HG02610 (cell line): ENCODE measurements around the gene OGFOD2.

Source experiments
- ATAC-seq: cut with Tn5 transposase; IDR thresholded peaks from one replicate; pipeline ENCODE4 v1.9.1; 2021; ENCODE audit warnings: mild to moderate bottlenecking, moderate library complexity; ENCODE audit not compliant: unreplicated experiment

OGFOD2 gene

DNA sequence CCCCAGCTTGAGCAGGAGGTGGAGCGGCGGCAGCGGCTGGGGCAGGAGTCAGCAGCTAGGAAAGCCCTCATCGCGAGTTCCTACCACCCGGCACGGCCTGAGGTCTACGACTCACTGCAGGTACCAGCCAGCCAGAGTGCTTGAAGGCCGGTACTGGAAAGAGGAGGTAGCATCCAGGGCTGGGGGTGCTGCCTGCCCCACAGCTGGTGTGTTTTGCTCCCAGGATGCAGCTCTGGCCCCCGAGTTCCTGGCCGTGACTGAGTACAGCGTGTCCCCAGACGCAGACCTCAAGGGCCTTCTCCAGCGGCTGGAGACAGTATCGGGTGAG is 1.6 kb downstream of the OGFOD2 start:
- no peak for ATAC-seq

DNA sequence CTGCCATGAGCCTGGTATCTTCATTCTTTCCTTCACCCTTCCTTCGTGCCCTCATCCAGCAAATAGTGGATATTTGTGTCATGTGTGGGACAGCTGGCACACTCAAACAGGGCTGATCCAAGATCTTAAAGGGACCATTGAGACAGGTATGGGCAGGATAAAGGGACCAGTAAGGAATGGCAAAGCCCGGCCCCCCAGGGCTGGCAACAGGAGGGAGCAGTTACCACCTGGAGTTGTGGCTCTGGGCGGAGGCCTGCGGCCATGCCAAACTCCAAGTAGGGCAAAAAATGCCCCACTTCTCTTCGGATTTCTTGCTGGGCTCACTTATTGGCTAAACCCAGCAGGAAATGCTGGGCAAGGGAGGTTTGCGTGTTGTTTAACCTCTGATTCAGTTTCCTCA is 2.1 kb downstream of the OGFOD2 start:
- ATAC-seq: no peak

DNA sequence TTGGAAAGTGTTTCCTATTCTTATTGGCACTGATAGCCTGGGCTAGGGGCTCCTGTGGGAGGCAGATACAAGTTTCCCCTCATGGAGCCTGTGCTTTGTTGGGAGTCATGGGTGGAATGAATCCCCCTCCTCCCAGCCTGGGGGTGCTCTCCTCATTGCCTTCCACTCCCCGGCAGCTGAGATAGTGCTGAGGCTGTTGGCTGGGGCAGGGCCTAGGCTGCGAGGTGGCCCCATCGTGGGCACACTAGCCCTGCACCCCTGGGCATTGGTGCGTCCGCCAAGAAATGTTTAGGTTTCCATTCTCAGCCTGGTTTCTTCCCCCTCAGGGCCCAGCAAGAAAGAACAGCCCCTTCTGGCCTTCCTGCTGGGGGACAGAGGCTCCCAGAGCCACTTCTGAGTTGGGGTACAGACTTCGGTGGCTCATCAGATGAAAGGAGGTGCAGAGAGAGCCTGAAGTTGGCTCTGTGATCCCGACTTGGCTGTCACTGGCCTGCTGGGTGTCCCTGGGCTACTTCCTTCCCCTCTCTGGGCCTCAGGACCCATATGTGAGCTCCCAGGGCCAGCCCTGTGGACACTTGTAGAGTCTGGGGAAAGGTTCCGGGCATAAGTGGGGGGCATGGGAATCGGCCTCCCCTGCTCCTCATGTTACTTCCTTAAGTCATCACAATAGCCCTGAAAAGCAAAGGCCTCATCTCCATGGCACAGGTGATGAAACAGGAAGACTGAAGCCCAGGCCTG is 2.8 kb downstream of the OGFOD2 start:
- no peak for ATAC-seq

DNA sequence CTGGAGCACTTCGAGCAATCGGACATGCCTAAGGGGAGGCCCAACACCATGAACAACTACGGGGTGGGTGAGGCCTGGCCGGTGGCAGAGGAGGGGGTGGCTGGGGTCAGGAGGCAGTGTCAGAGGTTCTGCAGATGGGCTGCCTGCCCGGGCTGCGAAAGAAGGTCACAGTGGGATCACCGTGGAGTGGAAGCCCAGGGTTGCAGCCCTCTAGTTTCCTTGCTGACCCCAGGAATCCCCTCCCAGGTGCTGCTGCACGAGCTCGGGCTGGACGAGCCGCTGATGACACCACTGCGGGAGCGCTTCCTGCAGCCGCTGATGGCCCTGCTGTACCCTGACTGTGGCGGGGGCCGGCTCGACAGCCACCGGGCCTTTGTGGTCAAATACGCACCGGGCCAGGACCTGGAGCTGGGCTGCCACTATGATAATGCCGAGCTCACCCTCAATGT is 3.5 kb downstream of the OGFOD2 start:
- ATAC-seq: no peak

DNA sequence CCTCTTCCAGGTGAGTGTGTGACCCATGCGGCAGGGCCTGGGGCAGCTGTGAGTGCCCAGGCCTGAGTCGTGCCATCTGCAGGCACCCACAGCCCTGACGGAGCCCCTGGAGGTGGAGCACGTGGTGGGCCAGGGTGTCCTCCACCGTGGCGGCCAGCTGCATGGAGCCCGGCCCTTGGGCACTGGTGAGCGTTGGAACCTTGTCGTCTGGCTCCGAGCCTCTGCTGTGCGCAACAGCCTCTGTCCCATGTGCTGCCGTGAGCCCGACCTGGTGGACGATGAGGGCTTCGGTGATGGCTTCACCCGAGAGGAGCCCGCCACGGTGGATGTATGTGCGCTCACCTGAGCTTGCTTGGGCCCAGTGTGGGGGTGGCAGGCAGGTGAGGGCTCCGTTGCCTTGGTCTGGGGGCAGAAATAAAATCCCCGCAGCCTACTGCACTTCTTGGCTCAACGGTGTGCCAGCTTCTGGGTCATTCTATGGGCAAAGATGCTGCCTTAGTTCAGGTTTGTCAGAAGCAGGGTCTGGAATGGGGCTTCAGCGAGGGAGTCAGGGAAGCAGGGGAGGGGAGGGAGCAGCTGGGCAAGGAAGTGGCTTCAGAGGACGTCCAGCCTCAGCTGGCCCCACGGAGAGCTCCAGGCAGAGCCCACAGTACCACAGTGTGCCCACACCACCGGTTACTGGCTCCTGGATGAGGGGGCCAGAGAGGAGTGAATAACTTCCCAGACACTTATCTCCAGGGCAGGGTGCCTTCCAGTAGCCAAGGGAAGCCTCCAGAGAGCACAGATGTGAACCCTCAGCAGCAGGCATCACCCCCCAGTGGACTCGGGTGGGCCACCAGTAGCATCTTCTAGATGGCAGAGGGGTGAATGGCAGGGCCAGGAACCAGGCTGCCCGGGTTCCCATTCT is 4.2 kb downstream of the OGFOD2 start:
- ATAC-seq: no peak

DNA sequence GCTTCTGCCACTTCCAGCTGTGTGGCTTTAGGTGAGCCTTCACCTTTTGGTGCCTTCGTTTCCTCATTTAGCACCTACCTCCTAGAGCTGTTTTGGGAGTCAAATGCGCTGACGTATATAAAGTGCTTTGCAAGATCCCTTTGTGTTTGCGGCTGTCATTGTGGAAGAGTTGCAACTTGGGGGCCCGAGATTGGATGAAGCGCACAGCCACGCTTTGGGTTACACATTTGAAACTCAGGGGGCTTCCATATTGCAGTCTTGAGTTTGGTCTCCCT is 4.8 kb downstream of the OGFOD2 start:
- no peak for ATAC-seq

DNA sequence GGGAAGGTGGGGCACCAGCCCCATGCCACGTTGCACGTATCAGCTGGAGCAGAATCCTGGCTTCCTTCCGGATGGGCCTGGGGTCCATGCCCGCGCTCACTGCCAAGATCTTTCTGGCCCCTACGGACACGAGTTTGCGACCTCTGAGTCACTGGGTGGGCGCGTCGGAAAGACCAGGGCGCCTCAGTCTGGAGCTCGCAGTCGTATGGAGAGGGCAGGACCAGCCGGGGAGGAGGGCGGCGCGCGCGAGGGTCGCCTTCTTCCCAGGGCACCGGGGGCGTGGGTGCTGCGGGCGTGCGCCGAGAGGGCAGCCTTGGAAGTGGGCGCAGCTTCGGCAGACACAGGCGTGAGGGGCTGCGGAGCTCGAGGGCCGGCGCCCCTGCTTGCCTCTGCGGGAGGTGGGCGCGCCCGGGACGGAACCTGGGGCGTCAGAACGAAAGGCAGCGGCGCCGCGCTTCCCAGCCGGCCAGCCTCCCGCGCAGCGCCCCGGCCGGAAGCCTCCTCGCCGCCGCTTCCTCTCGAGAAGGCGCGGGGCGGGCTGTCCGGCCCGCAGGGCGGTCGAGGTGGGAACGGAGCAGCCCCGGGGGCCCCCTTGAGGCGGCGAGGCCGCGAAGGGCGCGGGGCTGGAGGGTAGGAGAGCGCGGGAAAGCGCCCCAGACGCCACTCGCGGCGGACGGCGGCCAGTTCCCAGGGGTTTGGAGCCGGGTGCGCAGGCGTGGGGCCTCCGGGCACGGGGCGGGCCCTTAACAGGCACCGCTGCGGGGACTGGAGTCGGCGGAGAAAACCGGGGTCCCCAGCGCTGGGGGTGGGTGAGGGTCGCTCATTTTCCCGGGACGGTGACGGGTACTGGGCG is 5.4 kb downstream of the OGFOD2 start, which contains the start of gene ARL6IP4:
Gene ARL6IP4, plus strand, starts transcription at position 499 of the 853 bp plus-strand sequence. CDS start 459 bp downstream, outside the sequence.
- ATAC-seq: peak; percentile 54

DNA sequence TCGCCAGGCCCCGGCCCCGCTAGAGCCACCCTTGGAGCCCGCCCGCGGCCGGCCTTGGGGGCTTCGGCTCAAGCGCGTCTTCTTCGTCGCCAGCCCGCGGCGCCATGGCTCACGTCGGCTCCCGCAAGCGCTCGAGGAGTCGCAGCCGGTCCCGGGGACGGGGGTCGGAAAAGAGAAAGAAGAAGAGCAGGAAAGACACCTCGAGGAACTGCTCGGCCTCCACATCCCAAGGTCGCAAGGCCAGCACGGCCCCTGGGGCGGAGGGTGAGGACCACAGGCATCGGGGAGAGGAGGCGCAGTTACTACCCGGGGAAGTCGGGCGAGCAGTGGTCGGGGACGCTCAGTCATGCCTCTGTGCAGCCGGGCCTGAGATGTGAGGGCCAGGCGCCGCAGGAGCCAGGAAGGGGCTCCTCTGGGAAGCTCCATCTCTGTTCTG is 6.0 kb downstream of the OGFOD2 start:
- peak; percentile 8 for ATAC-seq

DNA sequence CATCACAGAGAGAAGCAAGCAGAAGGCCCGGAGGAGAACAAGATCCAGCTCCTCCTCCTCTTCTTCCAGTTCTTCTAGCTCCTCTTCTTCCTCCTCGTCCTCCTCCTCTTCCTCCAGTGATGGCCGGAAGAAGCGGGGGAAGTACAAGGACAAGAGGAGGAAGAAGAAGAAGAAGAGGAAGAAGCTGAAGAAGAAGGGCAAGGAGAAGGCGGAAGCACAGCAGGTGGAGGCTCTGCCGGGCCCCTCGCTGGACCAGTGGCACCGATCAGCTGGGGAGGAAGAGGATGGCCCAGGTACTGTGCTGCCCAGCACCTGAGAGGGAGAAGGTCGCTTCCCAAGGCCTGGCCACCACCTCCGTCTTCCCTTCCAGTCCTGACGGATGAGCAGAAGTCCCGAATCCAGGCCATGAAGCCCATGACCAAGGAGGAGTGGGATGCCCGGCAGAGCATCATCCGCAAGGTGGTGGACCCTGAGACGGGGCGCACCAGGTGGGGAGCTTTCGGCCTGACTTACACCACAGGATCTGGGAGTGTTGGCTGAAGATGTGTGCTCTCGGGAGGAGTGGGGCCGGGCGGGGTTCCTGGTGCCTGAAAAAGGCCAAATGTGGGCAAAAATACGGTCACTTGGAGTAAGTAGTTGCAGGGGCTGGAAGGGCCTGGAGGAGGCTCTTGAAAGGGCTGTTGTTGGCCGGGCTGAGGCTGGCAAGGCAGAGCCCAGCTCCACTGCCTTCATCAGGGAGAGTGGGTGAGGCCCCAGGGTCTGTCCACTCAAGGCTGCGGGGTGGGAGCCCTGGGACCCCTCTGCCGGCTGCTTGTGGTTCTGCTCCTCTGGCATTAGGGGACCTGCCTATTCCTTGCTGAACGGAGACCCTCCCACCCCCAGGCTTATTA is 6.8 kb downstream of the OGFOD2 start:
- ATAC-seq: no peak

DNA sequence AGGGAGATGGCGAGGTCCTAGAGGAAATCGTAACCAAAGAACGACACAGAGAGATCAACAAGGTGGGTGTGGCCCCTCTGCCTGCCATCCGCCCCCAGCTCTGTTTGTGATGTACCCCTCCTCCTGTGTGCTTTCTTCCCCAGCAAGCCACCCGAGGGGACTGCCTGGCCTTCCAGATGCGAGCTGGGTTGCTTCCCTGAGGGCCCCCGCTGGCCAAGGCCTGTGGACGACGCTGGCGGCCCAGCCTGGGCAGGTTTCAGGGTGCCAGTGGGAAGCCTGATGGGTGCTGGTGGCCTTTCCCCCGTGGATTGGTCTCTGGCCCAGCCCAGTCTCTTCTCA is 7.4 kb downstream of the OGFOD2 start:
- no peak for ATAC-seq

DNA sequence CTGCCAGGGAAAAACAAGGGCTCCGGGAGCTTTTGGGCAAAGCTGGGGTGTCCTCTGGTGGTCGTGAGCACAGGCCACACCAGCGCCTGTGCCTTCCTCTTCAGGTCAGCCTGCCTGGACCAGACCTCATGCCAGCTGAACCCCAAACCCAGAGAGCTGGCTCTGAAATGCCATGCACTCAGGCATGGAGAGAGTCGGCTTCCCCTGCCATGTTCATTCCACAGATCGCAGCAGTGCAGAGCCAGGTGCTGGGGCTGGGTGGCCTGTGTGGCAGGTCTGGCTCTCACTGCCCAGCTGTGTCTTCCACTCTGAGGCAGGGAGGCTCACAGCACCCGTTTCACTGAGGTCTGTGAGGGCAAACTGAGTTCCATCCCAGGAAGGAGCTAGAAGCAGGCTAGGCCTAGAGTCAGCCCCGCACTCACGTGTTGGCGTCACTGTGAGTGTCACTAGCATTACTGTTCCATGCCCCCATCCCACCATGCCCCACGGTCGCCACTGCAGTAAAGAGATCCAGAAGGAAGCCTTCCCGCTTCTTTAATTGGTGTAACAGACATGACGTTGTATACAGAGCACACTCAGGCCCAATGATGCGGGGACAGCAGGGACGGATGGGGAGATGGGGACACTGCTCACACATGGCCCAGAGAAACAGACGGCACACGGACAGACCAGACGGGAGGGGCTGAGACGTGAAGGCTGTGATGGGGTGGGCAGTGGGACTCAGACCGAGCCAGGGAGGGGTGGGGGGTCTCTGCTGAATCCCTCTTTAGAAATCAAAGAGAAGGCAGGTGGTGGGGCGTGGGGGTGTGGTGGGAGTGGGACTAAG is 8.1 kb downstream of the OGFOD2 start:
- ATAC-seq: no peak

DNA sequence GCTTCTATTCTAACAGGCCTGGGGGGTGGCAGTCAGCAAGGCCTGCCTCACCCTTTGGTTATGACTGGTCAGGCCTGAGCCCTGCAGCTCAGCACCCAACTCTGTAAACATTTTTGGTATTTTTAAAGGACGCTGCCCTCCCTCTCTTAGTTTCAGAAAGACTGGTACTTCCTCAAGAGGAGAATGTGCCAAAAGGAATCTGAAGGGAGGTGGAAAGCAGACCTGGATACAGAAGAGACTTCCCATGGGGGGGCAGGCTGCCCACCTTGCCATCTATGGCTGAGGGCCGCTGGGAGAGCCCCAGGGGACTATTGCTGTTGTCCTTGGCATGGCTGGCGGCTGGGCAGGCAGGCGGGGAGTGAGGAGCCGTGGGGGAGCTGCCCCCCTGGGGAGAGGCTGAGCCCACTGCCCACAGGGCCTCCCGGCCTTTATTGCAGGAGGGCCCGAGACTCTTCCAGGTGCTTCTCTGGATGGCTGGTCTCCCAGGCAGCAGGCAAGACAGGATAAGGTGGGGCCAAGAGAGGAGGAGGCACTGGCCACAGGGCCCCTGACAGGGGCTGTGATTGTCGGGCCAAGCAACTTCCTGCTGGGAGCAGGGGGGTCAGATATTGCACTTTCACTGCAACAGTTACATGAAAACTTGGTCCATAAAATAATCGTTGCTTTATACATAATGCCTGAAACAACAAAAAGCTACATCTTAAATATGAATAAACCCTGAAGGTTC is 8.9 kb downstream of the OGFOD2 start:
- no peak for ATAC-seq

DNA sequence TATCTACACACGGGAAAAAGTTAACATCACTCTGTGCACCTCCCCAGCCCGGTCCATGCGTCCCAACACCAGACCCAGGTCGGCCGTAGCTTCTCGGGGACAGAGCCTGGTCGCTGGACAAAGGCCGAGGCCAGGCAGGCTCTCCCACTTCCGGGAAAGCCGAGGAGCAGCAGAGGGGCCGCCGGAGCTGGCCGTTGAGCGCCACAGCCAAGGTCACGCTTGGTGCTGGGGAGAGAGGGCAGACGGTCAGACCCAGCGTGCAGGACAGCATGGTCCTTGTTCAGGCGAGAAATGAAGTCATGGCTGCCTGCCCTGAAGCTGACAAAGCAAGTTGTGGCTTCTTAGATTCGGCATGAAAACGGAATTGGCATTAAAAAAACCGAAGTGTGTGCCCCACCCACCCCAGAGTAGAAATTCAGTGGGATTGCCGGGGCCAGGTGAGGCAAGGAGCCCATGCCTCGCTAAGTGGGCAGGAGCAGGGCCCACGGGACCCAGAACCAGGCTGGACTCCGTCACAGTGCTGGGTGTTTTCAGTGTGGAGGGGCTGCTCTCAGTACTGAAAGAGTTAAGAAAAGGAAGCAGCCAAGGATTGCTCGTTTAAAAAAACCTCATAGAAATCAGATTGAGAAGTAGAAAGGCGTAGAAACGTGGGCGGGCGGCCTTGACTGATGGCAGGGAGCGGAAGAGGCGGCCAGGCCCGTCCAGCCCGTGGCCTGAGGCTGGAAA is 9.7 kb downstream of the OGFOD2 start:
- no peak for ATAC-seq

DNA sequence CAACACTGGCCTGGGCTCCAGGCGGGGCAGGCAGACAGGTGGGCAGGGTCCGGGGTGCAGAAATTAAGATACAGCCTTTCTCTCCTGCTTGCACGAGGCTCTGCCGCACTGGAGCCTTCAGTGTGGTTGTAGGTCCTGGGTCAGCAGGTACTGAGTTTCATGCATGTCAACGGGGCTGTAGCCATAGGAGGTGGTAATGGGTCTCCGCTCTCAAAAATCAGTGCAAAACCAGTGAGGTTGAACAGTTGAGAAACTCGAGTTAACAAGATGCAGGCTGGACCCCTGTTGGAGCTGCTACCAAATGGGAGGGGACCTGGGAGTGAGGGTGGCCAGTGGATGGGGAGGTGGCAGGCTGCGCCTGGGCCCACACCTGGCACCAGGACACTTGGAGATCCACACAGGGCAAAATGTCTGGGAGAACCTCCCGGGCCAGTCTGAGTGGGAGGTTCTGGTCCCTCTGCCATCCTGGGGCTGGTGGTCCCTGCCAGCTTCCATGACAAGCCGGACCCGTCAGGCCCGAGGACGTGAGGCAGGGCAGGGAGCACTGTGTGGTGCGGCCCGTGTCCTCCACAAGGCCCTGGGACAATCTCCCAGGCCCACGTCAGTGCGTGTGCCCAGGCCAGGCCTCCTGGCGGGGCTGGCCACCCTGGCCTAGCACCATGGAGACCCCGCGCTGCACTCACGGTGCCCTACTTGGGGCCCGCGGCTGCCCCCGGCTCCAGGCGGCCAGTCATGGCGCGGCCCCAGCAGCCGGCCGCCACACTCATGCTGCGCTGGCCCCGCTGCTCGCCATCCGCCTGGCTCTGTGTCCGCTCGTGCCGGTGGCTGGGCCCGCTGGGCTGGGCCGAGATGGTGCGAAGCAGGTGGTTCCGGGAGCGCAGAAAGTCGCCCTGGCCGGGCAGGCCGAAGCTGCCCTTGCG is 10.6 kb downstream of the OGFOD2 start:
- no peak for ATAC-seq

DNA sequence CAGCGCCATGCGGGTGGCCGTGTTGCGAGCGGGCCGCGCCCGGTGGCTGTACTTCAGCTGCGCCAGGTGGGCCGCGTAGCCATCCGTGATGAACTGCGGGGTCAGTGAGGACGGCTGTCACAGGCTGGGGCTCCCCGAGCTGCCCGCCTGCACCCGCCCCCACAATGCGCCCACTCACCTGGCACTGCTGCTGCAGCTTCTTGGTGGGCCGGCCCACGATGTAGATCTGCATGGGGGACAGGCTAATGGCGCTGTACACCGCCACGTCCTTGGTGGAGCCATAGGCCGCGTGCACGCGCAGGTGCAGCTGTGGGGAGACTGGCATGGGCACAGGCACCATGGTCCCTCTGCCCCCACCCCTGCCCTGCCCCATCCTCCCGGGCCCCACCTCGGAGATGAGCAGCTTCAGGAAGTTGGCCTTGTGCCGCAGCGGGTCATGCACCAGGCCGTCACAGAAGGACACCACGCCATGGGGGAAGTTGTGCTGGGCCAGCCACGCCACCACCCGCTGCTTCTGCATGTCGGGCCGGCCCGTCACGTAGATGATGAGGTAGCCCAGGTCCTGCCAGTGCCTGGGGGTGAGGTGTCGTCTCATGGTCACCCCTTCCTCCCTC is 11.3 kb downstream of the OGFOD2 start:
- no peak for ATAC-seq

DNA sequence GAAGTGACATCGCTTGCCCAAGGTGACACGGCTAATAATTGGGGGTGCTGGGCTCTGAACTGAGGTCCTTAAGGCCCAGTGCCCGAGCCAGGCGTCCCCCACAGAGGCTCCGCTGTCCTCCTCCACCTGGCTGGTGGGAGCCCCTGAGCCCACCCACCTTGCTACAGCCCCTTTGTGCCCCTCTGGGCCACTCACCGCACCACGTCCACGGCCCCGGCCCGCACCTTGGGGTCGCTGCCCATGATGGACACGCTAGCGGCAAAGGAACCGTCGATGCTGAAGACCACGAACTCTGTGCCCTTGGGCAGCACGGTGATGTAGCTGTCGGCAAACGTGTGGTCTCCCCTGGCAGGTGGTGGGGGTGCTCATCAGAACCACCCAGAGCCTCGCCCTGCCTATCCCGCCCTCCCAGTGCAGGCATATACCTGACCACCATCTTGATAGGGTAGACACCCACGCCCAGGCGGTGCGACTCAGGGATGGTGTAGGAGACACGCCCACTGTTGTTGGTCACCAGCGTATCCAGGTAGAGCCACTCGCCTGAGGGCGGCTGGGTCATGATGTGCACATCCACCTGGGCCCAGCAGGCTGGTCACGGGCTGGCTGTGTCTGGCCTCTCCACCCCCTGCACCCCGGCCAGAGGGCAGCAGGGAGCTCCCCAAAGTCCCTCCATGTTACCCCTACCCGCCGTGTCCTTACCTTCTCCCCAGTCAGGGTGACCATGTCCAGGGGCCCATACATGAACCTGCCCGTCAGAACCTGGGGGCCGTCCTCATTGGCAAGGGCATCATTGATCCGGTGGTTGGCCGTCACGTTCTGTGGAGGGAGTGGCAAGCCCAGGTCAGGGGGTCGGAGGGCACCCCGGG is 12.3 kb downstream of the OGFOD2 start:
- ATAC-seq: no peak
